ENCODE measurements around the gene KIF19. TPM values are rescaled to one million over a fixed set of nuclear protein-coding genes. Genes with fewer than 3 reads are reported as not detected.

KIF19 gene
- total RNA-seq, 6 donors from 2014 or later, result 0.46 to 13.7 (median 3.8) TPM

DNA sequence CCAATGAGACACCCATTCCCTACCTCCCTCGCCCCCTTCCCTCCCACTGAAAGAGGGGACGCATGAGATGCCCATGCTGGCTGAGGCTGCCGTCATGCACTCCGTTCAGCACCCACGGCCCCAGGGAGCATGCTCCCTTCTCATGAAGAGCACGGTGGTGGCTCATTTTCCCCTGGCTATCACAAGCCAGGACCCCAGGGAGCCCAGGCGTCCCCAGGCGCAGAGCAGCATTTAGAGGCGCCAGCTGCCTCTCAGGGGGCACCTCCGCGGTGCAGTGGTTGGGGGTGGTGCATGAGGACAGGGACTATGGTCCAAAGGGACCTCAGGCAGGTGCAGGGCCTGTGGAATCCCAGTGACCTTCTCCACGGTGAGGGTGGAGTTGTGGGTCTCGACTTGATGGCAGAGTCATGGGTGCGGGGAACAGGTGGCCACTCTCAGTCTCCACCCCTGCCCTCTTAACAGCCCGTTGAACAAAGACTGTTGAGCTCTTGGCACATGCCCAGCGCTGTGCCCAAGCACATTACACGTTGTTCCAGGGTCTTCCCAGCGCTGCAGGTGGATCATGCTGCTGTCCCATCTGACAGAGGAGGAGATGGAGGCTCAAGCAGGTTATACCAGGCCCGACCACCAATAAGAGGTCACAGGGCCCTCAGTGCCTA, 13.6 kb downstream of the KIF19 start:
- ATAC-seq (ENCODE audit: low FRiP score in 2 of 2), result no peak
- 68 to 76% methylated on average over 6 to 18 of the region's 19 CpGs for WGBS, 2 donors
- Histone ChIP-seq H3K36me3 (no peaks in the 10 kb centered on the region), H3K9me3 (no peaks in the 10 kb centered on the region), H3K27ac (no peak overlapping the region), H3K4me1 (no peaks in the 10 kb centered on the region), H3K27me3 (no peaks in the 10 kb centered on the region), H3K4me3 (no peak overlapping the region)
- TF ChIP-seq POLR2A (IDR thresholded peaks at IDR 0.05) (no peak), EP300 (IDR thresholded peaks at IDR 0.05) (no peak), POLR2AphosphoS5 (IDR thresholded peaks at IDR 0.05) (no peak)
- TF ChIP-seq, protein P1, sequence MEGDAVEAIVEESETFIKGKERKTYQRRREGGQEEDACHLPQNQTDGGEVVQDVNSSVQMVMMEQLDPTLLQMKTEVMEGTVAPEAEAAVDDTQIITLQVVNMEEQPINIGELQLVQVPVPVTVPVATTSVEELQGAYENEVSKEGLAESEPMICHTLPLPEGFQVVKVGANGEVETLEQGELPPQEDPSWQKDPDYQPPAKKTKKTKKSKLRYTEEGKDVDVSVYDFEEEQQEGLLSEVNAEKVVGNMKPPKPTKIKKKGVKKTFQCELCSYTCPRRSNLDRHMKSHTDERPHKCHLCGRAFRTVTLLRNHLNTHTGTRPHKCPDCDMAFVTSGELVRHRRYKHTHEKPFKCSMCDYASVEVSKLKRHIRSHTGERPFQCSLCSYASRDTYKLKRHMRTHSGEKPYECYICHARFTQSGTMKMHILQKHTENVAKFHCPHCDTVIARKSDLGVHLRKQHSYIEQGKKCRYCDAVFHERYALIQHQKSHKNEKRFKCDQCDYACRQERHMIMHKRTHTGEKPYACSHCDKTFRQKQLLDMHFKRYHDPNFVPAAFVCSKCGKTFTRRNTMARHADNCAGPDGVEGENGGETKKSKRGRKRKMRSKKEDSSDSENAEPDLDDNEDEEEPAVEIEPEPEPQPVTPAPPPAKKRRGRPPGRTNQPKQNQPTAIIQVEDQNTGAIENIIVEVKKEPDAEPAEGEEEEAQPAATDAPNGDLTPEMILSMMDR (IDR thresholded peaks at IDR 0.05), result no peak
- peak in 1 of 2 donors; percentile 54 for DNase-seq

GRCh38 chr17:74340470-74341023, 14.5 kb downstream of the KIF19 start:
- ATAC-seq (ENCODE audit: low FRiP score in 2 of 2), result no peak
- DNase-seq, result peak in 1 of 2 donors; percentile 48
- Histone ChIP-seq H3K9me3 (no peaks in the 10 kb centered on the region), H3K36me3 (no peaks in the 10 kb centered on the region), H3K4me1 (no peaks in the 10 kb centered on the region), H3K27me3 (no peaks in the 10 kb centered on the region), H3K4me3 (no peak overlapping the region), H3K27ac (no peak overlapping the region)
- TF ChIP-seq, protein P1 (IDR thresholded peaks at IDR 0.05), result no peak
- TF ChIP-seq EP300 (IDR thresholded peaks at IDR 0.05) (no peak), POLR2A (IDR thresholded peaks at IDR 0.05) (no peak), POLR2AphosphoS5 (IDR thresholded peaks at IDR 0.05) (no peak)
- 65 to 69% methylated on average over 5 to 13 of the region's 13 CpGs for whole genome bisulfite sequencing, 2 donors

GRCh38 chr17:74342224-74342623, 16.2 kb downstream of the KIF19 start:
- no peak overlapping the region for H3K27ac ChIP-seq
- no peak overlapping the region for H3K4me3 ChIP-seq
- TF ChIP-seq POLR2A (IDR thresholded peaks at IDR 0.05), result no peak
- ATAC-seq (ENCODE audit: low FRiP score in 2 of 2), result no peak
- H3K4me1 ChIP-seq, result no peaks in the 10 kb centered on the region
- peak in 1 of 2 donors; percentile 22 for DNase-seq
- WGBS, 2 donors, result 82 to 86% methylated on average over 2 to 10 of the region's 10 CpGs
- no peaks in the 10 kb centered on the region for H3K36me3 ChIP-seq
- H3K27me3 ChIP-seq, result no peaks in the 10 kb centered on the region
- H3K9me3 ChIP-seq, result no peaks in the 10 kb centered on the region

GRCh38 chr17:74343121-74343520, 17.1 kb downstream of the KIF19 start:
- H3K9me3 ChIP-seq, result no peaks in the 10 kb centered on the region
- 86 to 96% methylated on average over 8 of the region's 8 CpGs for WGBS, 2 donors
- no peak overlapping the region for H3K4me3 ChIP-seq
- no peak for TF ChIP-seq EP300 (IDR thresholded peaks at IDR 0.05)
- TF ChIP-seq POLR2A (IDR thresholded peaks at IDR 0.05), result no peak
- TF ChIP-seq POLR2AphosphoS5 (IDR thresholded peaks at IDR 0.05), result no peak
- TF ChIP-seq, protein P1 (IDR thresholded peaks at IDR 0.05), result no peak
- no peak overlapping the region for H3K27ac ChIP-seq
- DNase-seq (peak in 1 of 2 donors; percentile 6), ATAC-seq (ENCODE audit: low FRiP score in 2 of 2) (no peak)
- no peaks in the 10 kb centered on the region for H3K4me1 ChIP-seq
- H3K36me3 ChIP-seq, result no peaks in the 10 kb centered on the region
- H3K27me3 ChIP-seq, result no peaks in the 10 kb centered on the region

DNA sequence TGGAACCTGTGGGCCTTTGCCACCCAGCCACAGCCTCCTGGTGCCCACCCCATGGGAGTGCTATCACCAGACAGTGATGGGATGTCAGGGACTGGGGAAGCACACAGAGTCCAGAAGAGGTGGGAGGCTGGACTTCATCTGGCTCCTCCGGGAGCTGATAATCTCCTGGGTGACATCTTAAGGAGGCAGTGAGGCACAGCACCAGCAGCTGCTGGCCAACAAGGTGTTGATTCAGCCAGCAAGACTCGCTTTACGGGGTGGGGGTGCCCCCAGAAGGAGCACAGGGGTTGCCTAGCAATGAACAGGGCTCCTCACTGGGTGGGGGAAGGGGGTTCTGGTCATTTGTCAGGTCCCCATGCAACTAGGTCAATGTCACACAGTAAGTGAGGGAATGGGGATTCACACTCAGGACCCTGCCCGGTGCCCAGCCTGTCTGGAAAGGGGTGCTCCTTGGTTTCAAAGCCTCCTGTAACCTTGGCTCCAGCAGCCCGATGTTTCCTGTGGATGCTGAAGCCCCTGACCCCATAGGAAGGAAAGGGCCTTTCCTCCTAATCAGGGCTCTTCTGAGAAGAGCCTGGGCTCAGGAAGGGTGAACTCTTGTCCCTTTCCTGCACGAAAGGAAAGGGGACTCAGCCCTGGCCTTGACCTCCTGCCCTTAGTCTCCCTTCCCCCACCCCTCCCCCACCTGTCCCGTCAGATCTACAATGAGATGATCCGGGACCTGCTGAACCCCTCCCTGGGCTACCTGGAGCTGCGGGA, 17.7 kb downstream of the KIF19 start:
- Histone ChIP-seq H3K4me1 (no peaks in the 10 kb centered on the region), H3K4me3 (no peak overlapping the region), H3K36me3 (no peaks in the 10 kb centered on the region), H3K9me3 (no peaks in the 10 kb centered on the region), H3K27ac (no peak overlapping the region), H3K27me3 (no peaks in the 10 kb centered on the region)
- ATAC-seq (ENCODE audit: low FRiP score in 2 of 2) (no peak), DNase-seq (no peak)
- 61 to 65% methylated on average over 2 to 8 of the region's 9 CpGs for whole genome bisulfite sequencing, 2 donors
- TF ChIP-seq EP300 (IDR thresholded peaks at IDR 0.05) (no peak), POLR2A (IDR thresholded peaks at IDR 0.05) (no peak), POLR2AphosphoS5 (IDR thresholded peaks at IDR 0.05) (no peak)
- TF ChIP-seq, protein P1 (IDR thresholded peaks at IDR 0.05), result no peak
